ENCODE measurements around the gene ZKSCAN8. TPM values are rescaled to one million over a fixed set of nuclear protein-coding genes. Genes with fewer than 3 reads are reported as not detected.

The ZKSCAN8 gene
- total RNA-seq, 1 experiment from 2014 or later, result 20.7 TPM

DNA sequence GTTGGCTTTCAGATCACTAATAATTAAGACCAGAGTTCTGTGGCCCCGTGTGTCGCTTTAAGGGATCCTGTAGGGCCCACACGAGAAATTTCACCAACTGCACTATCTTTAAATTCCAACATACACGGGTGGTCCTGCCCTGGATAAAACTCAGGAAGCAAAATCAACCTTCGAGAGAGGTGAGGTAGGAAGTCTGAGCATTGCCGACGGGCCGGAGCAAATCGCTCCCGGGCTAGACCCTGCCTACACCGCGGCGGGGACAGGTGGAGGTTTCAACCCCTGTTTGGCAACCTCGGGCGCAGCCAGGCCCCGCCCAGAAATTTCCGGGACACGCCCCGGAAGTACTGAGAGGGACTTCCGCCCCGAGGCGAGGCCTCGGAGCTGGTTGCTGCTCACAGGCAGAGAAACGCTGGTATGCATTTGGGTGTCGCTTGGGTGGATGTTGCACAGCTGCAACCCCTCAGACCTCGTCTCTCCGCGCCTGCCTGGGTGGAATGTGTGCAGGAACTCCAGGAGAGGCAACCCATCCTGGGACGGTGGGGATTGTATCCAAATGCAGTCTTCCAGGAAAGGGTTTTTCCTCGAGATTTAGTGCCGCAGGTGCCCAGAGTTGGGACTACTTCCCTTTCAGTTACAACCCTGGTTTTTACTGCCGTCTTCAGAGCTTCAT is 19.9 kb downstream of the ZKSCAN8 start:
- no TSS peak for BruUV-seq (replicated peaks)
- DNase-seq (ENCODE audit: low read depth, low spot score), result no peak
- Histone ChIP-seq H3K9me3 (ENCODE audit: control insufficient read depth in 1 of 2, insufficient read depth in 1 of 2, low read depth in 1 of 2, low read length in 2 of 2) (no peaks in the 10 kb centered on the region), H3K4me2 (ENCODE audit: low read length) (no peak overlapping the region), H3K9me2 (ENCODE audit: insufficient read depth) (no peaks in the 10 kb centered on the region), H2AFZ (ENCODE audit: low read depth, low read length, poor library complexity, severe bottlenecking) (no peak overlapping the region), H3K36me3 (ENCODE audit: control insufficient read depth in 1 of 2, insufficient read depth in 2 of 2, low read length in 2 of 2) (peaks cover 3 to 8% of the 10 kb centered on the region in 2 experiments; a peak in 3 of 4 replicates), H3K27me3 (ENCODE audit: insufficient read depth, low read length) (no peaks in the 10 kb centered on the region), H3K27ac (ENCODE audit: low read depth, low read length) (no peak overlapping the region), H3K4me1 (ENCODE audit: control insufficient read depth in 1 of 2, insufficient read depth in 2 of 2, low read length in 2 of 2) (no peaks in the 10 kb centered on the region), H3K4me3 (replicated peaks in 1 of 2; ENCODE audit: low read depth in 1 of 2, low read length in 2 of 2) (no peak overlapping the region), H4K20me1 (ENCODE audit: insufficient read depth) (no peaks in the 10 kb centered on the region), H3K9ac (ENCODE audit: low read length) (no peak overlapping the region), H3K79me2 (ENCODE audit: insufficient read depth, low read length) (no peaks in the 10 kb centered on the region)
- TF ChIP-seq POLR2AphosphoS5 (IDR thresholded peaks at IDR 0.05; ENCODE audit: low read depth, low read length) (no peak), FOSL1 (IDR thresholded peaks at IDR 0.05; ENCODE audit: low read depth) (no peak), CEBPB (IDR thresholded peaks at IDR 0.05; ENCODE audit: low read depth) (no peak)
- ATAC-seq, result no peak
- intact Hi-C loops (cut with micrococcal nuclease), result no loop called here
- ChIA-PET CTCF (no interaction called here), RAD21 (ENCODE audit: low non-redundant PET in 1 of 2, low total read pairs in 2 of 2, uncharacterized antibody in 2 of 2, unreplicated experiment in 2 of 2) (no interaction called here), POLR2A (no interaction called here)

- no peak overlapping the region for H3K27ac ChIP-seq (ENCODE audit: low read depth, low read length)
- no peak overlapping the region for H3K9ac ChIP-seq (ENCODE audit: low read length)
- no TSS peak for BruUV-seq (replicated peaks)
- ATAC-seq (no peak), DNase-seq (ENCODE audit: low read depth, low spot score) (no peak)
- ChIA-PET RAD21 (ENCODE audit: low non-redundant PET in 1 of 2, low total read pairs in 2 of 2, uncharacterized antibody in 2 of 2, unreplicated experiment in 2 of 2) (no interaction called here), POLR2A (no interaction called here), CTCF (no interaction called here)
- TF ChIP-seq CTCF (IDR thresholded peaks at IDR 0.05 in 2 of 3, conservative IDR thresholded peaks at IDR 0.05 in 1 of 3; ENCODE audit: borderline replicate concordance in 1 of 3, insufficient read depth in 1 of 3, low read depth in 2 of 3, low read length in 2 of 3), result no peak
- TF ChIP-seq YY1 (IDR thresholded peaks at IDR 0.05; ENCODE audit: extremely low read depth, insufficient replicate concordance, low read depth, low read length), result no peak
- no peak for TF ChIP-seq EZH2phosphoT487 (IDR thresholded peaks at IDR 0.05; ENCODE audit: borderline replicate concordance)
- no peak for TF ChIP-seq EGR1 (IDR thresholded peaks at IDR 0.05; ENCODE audit: low read depth)
- no peaks in the 10 kb centered on the region for H3K79me2 ChIP-seq (ENCODE audit: insufficient read depth, low read length)
- H3K27me3 ChIP-seq (ENCODE audit: insufficient read depth, low read length), result no peaks in the 10 kb centered on the region
- H3K4me2 ChIP-seq (ENCODE audit: low read length), result no peak overlapping the region
- intact Hi-C loops (cut with micrococcal nuclease), result no loop called here
- H3K36me3 ChIP-seq (ENCODE audit: control insufficient read depth in 1 of 2, insufficient read depth in 2 of 2, low read length in 2 of 2), result no peaks in the 10 kb centered on the region
- H2AFZ ChIP-seq (ENCODE audit: low read depth, low read length, poor library complexity, severe bottlenecking), result no peak overlapping the region
- H3K4me1 ChIP-seq (ENCODE audit: control insufficient read depth in 1 of 2, insufficient read depth in 2 of 2, low read length in 2 of 2), result no peaks in the 10 kb centered on the region
- no peaks in the 10 kb centered on the region for H3K9me3 ChIP-seq (ENCODE audit: control insufficient read depth in 1 of 2, insufficient read depth in 1 of 2, low read depth in 1 of 2, low read length in 2 of 2)
- H3K9me2 ChIP-seq (ENCODE audit: insufficient read depth), result no peaks in the 10 kb centered on the region
- no peaks in the 10 kb centered on the region for H4K20me1 ChIP-seq (ENCODE audit: insufficient read depth)
- H3K4me3 ChIP-seq (replicated peaks in 1 of 2; ENCODE audit: low read depth in 1 of 2, low read length in 2 of 2), result no peak overlapping the region
Measured at GRCh38 chr6:28165563-28165962, 23.9 kb downstream of the ZKSCAN8 start.

Measured in HCT116 (cell line).